Measurements from ENCODE around the gene ACBD6.

Gene ACBD6

GRCh38 chr1:180431683-180432082 is 70.7 kb downstream of the ACBD6 start:
- Histone ChIP-seq H3F3A (ENCODE audit: low read depth) (no peaks in the 10 kb centered on the region), H4K20me1 (ENCODE audit: insufficient read depth, low read length, poor library complexity, severe bottlenecking) (no peaks in the 10 kb centered on the region), H3K27me3 (ENCODE audit: insufficient read depth, low read length, poor library complexity, severe bottlenecking) (no peaks in the 10 kb centered on the region), H3K36me3 (ENCODE audit: insufficient read depth, low read length) (peaks cover 7% of the 10 kb centered on the region), H3K9me3 (ENCODE audit: insufficient read depth, low read depth, low read length) (no peaks in the 10 kb centered on the region), H3K9me2 (replicated peaks; ENCODE audit: low read depth, low read length) (no peaks in the 10 kb centered on the region), H2AFZ (ENCODE audit: low read length) (no peak overlapping the region), H3K79me2 (ENCODE audit: insufficient read depth, low read length) (peaks cover 46% of the 10 kb centered on the region), H3K4me2 (ENCODE audit: low read depth, low read length, poor library complexity, severe bottlenecking) (no peak overlapping the region), H3K9ac (ENCODE audit: low read depth, low read length, poor library complexity, severe bottlenecking) (no peak overlapping the region), H3K4me1 (ENCODE audit: insufficient read depth, low read length, poor library complexity, severe bottlenecking) (no peaks in the 10 kb centered on the region), H3K4me3 (ENCODE audit: low read length, poor library complexity, severe bottlenecking) (no peak overlapping the region)
- TF ChIP-seq CTCF (conservative IDR thresholded peaks at IDR 0.05; ENCODE audit: low read length): no peak
- no peak for TF ChIP-seq EZH2phosphoT487 (IDR thresholded peaks at IDR 0.05; ENCODE audit: borderline replicate concordance)

GRCh38 chr1:180428782-180429695 is 73.3 kb downstream of the ACBD6 start:
- no peak overlapping the region for H3K4me3 ChIP-seq (ENCODE audit: low read length, poor library complexity, severe bottlenecking)
- H3K4me2 ChIP-seq (ENCODE audit: low read depth, low read length, poor library complexity, severe bottlenecking): no peak overlapping the region
- H4K20me1 ChIP-seq (ENCODE audit: insufficient read depth, low read length, poor library complexity, severe bottlenecking): peaks cover 11% of the 10 kb centered on the region
- no peak overlapping the region for H3K9ac ChIP-seq (ENCODE audit: low read depth, low read length, poor library complexity, severe bottlenecking)
- H3K79me2 ChIP-seq (ENCODE audit: insufficient read depth, low read length): peaks cover 55% of the 10 kb centered on the region
- no peaks in the 10 kb centered on the region for H3F3A ChIP-seq (ENCODE audit: low read depth)
- no peak for TF ChIP-seq EZH2phosphoT487 (IDR thresholded peaks at IDR 0.05; ENCODE audit: borderline replicate concordance)
- TF ChIP-seq CTCF (conservative IDR thresholded peaks at IDR 0.05; ENCODE audit: low read length): no peak
- no peaks in the 10 kb centered on the region for H3K9me2 ChIP-seq (replicated peaks; ENCODE audit: low read depth, low read length)
- peaks cover 6% of the 10 kb centered on the region for H3K36me3 ChIP-seq (ENCODE audit: insufficient read depth, low read length)
- no peak overlapping the region for H2AFZ ChIP-seq (ENCODE audit: low read length)
- no peaks in the 10 kb centered on the region for H3K27me3 ChIP-seq (ENCODE audit: insufficient read depth, low read length, poor library complexity, severe bottlenecking)
- peaks cover 15% of the 10 kb centered on the region for H3K4me1 ChIP-seq (ENCODE audit: insufficient read depth, low read length, poor library complexity, severe bottlenecking)
- no peaks in the 10 kb centered on the region for H3K9me3 ChIP-seq (ENCODE audit: insufficient read depth, low read depth, low read length)

GRCh38 chr1:180425952-180426351 is 76.4 kb downstream of the ACBD6 start:
- Histone ChIP-seq H3K4me1 (ENCODE audit: insufficient read depth, low read length, poor library complexity, severe bottlenecking) (peaks cover 25% of the 10 kb centered on the region), H3F3A (ENCODE audit: low read depth) (no peaks in the 10 kb centered on the region), H3K9me2 (replicated peaks; ENCODE audit: low read depth, low read length) (no peaks in the 10 kb centered on the region), H2AFZ (ENCODE audit: low read length) (no peak overlapping the region), H3K4me2 (ENCODE audit: low read depth, low read length, poor library complexity, severe bottlenecking) (no peak overlapping the region), H4K20me1 (ENCODE audit: insufficient read depth, low read length, poor library complexity, severe bottlenecking) (peaks cover 12% of the 10 kb centered on the region), H3K27me3 (ENCODE audit: insufficient read depth, low read length, poor library complexity, severe bottlenecking) (no peaks in the 10 kb centered on the region), H3K9me3 (ENCODE audit: insufficient read depth, low read depth, low read length) (no peaks in the 10 kb centered on the region), H3K79me2 (ENCODE audit: insufficient read depth, low read length) (peaks cover 43% of the 10 kb centered on the region; the same call in 1 of the 2 replicates), H3K9ac (ENCODE audit: low read depth, low read length, poor library complexity, severe bottlenecking) (no peak overlapping the region), H3K36me3 (ENCODE audit: insufficient read depth, low read length) (peaks cover 20% of the 10 kb centered on the region), H3K4me3 (ENCODE audit: low read length, poor library complexity, severe bottlenecking) (no peak overlapping the region)
- TF ChIP-seq CTCF (conservative IDR thresholded peaks at IDR 0.05; ENCODE audit: low read length) (no peak), EZH2phosphoT487 (IDR thresholded peaks at IDR 0.05; ENCODE audit: borderline replicate concordance) (no peak)
